Liver (tissue), 9 donors: Measurements from ENCODE around the gene SORL1. TPM values are rescaled to one million over a fixed set of nuclear protein-coding genes. Genes with fewer than 3 reads are reported as not detected.

Experiments used
- DNase-seq: peaks from one replicate; pipeline ENCODE4 v3.0.0-alpha.2; 2017; ENCODE audit warnings: low spot score
- H3K27ac ChIP-seq, 2 donors: one replicate each; pipeline ENCODE4 v1.7.0; 2013; ENCODE audit warnings: inconsistent platforms in 2 of 2, low read length in 2 of 2, control low read depth in 1 of 2, low read depth in 1 of 2, mild to moderate bottlenecking in 1 of 2
- H3K27me3 ChIP-seq, 4 donors: one replicate each; pipeline versions ENCODE4 v1.6.1 to v1.7.0; 2013; ENCODE audit warnings: low read length in 3 of 4, inconsistent platforms in 1 of 4, mild to moderate bottlenecking in 1 of 4, moderate library complexity in 1 of 4; ENCODE audit not compliant: control insufficient read depth in 4 of 4, insufficient read depth in 4 of 4
- H3K36me3 ChIP-seq, 4 donors: one replicate each; pipeline versions ENCODE4 v1.6.1 to v1.7.0; 2013; ENCODE audit warnings: low read length in 3 of 4, mild to moderate bottlenecking in 3 of 4, low read depth in 1 of 4, moderate library complexity in 1 of 4; ENCODE audit not compliant: control insufficient read depth in 4 of 4, insufficient read depth in 3 of 4
- H3K4me1 ChIP-seq, 4 donors: one replicate each; pipeline versions ENCODE4 v1.6.1 to v1.7.0; 2013; ENCODE audit warnings: low read length in 3 of 4, mild to moderate bottlenecking in 3 of 4, moderate library complexity in 1 of 4; ENCODE audit not compliant: control insufficient read depth in 4 of 4, insufficient read depth in 4 of 4
- H3K4me3 ChIP-seq, 3 donors: one replicate each; pipeline versions ENCODE4 v1.6.1 to v1.7.0; 2013; ENCODE audit warnings: low read length in 3 of 3, control low read depth in 1 of 3, low read depth in 1 of 3, mild to moderate bottlenecking in 1 of 3
- H3K9ac ChIP-seq, 2 donors: one replicate each; pipeline ENCODE4 v1.7.0; 2013; ENCODE audit warnings: low read length in 2 of 2, mild to moderate bottlenecking in 2 of 2, moderate library complexity in 2 of 2, control low read depth in 1 of 2, low read depth in 1 of 2
- H3K9me3 ChIP-seq, 4 donors: one replicate each; pipeline versions ENCODE4 v1.6.1 to v1.7.0; 2013; ENCODE audit warnings: low read length in 3 of 4; ENCODE audit not compliant: control insufficient read depth in 4 of 4
- EGR1 ChIP-seq, 2 donors: IDR thresholded peaks; 2 replicates each; pipeline ENCODE4 v1.6.1; 2016 to 2018; ENCODE audit warnings: antibody characterized with exemption in 2 of 2, low read depth in 2 of 2
- FOXA1 ChIP-seq: IDR thresholded peaks from 2 replicates; pipeline ENCODE4 v1.6.1; 2016; ENCODE audit warnings: antibody characterized with exemption
- GABPA ChIP-seq, 2 donors: IDR thresholded peaks in 1 of 2; conservative IDR thresholded peaks in 1 of 2; 2 replicates each; pipeline ENCODE4 v1.6.1; 2016; ENCODE audit warnings: antibody characterized with exemption in 2 of 2, mild to moderate bottlenecking in 1 of 2, moderate library complexity in 1 of 2
- HNF4A ChIP-seq, 2 donors: conservative IDR thresholded peaks; 2 replicates each; pipeline ENCODE4 v1.6.1; 2016; ENCODE audit warnings: antibody characterized with exemption in 2 of 2, mild to moderate bottlenecking in 2 of 2
- HNF4G ChIP-seq: IDR thresholded peaks from 2 replicates; pipeline ENCODE4 v1.6.1; 2016; ENCODE audit warnings: antibody characterized with exemption
- JUND ChIP-seq, 2 donors: IDR thresholded peaks; 2 replicates each; pipeline ENCODE4 v1.6.1; 2016; ENCODE audit warnings: antibody characterized with exemption in 2 of 2
- NR2F2 ChIP-seq: IDR thresholded peaks from 2 replicates; pipeline ENCODE4 v1.6.1; 2016; ENCODE audit warnings: antibody characterized with exemption
- RAD21 ChIP-seq, 2 donors: IDR thresholded peaks; 2 replicates each; pipeline ENCODE4 v1.6.1; 2016; ENCODE audit warnings: antibody characterized with exemption in 2 of 2, mild to moderate bottlenecking in 2 of 2
- RXRA ChIP-seq, 2 donors: IDR thresholded peaks; 2 replicates each; pipeline ENCODE4 v1.6.1; 2017 to 2018; ENCODE audit warnings: antibody characterized with exemption in 2 of 2, mild to moderate bottlenecking in 1 of 2
- SP1 ChIP-seq: IDR thresholded peaks from 2 replicates; pipeline ENCODE4 v1.6.1; 2018; ENCODE audit warnings: antibody characterized with exemption, mild to moderate bottlenecking
- TAF1 ChIP-seq: conservative IDR thresholded peaks from 2 replicates; pipeline ENCODE4 v1.6.1; 2016; ENCODE audit warnings: antibody characterized with exemption, mild to moderate bottlenecking
- YY1 ChIP-seq: IDR thresholded peaks from 2 replicates; pipeline ENCODE4 v1.6.1; 2016; ENCODE audit warnings: antibody characterized with exemption, mild to moderate bottlenecking
- WGBS: extraction: QIAGEN DNeasy Blood & Tissue Kit; methylation state at CpG from one replicate; pipeline ENCODE4 v1.1.7; 2013; 5-methylcytosine and 5-hydroxymethylcytosine counted together
- polyA plus RNA-seq, 2 donors: library from polyadenylated mRNA; stranded (reverse) in 1 of 2; unstranded in 1 of 2; fragments of 200-250 nt in 1 of 2; fragments of >200 nt in 1 of 2; fragmentation: Nextera tagmentation in 1 of 2; extraction: Ambion mirVana in 1 of 2; gene quantifications; one replicate each; pipeline versions ENCODE4 v1.2.1 to v1.2.3, GENCODE V29; 2013 to 2015
- total RNA-seq, 2 donors: library from RNA; depleted of rRNA; stranded (reverse); fragments of >200 nt; gene quantifications; one replicate each; pipeline ENCODE4 v1.2.3, GENCODE V29; 2014
- TF ChIP-seq, protein P1 (sequence below): IDR thresholded peaks from 2 replicates; pipeline ENCODE4 v1.6.1; 2016; ENCODE audit warnings: antibody characterized with exemption
- TF ChIP-seq, protein P2 (sequence below): IDR thresholded peaks from 2 replicates; pipeline ENCODE4 v1.6.1; 2016; ENCODE audit warnings: antibody characterized with exemption, mild to moderate bottlenecking
- donor health status: healthy.
- donor health status: healthy.
- donor health status: healthy.
- donor health status: healthy.
- donor health status: healthy.

Gene SORL1
- total and polyA plus RNA-seq, 4 donors, result 14.6 to 124 (median 25.4) TPM

DNA sequence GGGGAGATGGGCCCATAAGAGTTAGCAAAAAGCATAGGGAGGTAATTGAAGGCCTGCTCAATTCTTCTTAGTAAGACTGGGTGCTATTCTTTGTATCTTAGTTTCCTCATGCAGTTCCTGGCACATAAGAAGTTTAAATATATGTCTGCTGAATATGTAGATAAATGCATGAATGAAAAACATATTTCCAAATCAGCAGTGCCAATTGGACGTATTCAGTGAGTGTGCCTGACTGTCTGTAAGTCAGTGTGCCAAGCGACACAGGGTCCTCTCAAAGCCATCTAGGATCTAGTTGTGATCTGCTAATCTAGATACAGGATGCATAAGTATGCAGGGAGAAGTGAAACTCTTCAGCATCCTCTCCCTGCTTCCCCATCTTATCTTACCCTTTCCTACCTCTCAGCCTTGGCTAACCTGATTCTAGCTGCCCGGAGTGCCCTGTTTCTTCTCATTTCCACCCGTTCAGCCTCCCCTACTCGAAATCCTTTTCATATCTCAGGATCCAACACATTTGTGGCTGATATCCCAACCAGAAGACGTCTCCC is 91.8 kb downstream of the SORL1 start (continued):
- TF ChIP-seq SP1 (no peak), HNF4G (no peak), EGR1 (IDR thresholded peaks at IDR 0.05; ENCODE audit: low read depth in 2 of 2) (no peak)

DNA sequence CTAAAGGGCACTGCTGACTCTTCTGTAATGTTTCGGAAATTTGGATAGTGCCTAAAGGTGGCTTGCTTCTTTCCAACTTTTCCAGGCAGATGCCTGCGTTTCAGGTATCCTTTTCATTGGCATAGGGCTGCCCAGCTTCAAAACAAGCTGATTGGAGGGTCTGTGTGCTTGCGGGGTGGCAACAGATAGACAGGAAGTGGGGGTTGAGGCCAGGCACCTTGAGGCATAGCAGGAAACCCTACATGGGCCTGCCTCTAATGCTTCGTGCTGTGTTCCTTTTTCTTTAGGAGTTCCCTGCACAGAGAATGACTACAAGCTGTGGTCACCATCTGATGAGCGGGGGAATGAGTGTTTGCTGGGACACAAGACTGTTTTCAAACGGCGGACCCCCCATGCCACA is 92.8 kb downstream of the SORL1 start:
- H3K9me3 ChIP-seq, result no peaks in the 10 kb centered on the region
- peaks cover 3 to 44% (median 36%) of the 10 kb centered on the region in 4 donors for H3K36me3 ChIP-seq
- no peaks in the 10 kb centered on the region for H3K4me1 ChIP-seq
- H3K27me3 ChIP-seq, result no peaks in the 10 kb centered on the region
- no peak overlapping the region for H3K4me3 ChIP-seq
- WGBS, result 86% methylated on average over 7 of the region's 7 CpGs
- H3K9ac ChIP-seq, result no peak overlapping the region
- no peak for DNase-seq
- TF ChIP-seq YY1, result no peak
- TF ChIP-seq NR2F2, result no peak
- no peak for TF ChIP-seq GABPA (IDR thresholded peaks at IDR 0.05 in 1 of 2, conservative IDR thresholded peaks at IDR 0.05 in 1 of 2)
- TF ChIP-seq FOXA1, result no peak
- TF ChIP-seq EGR1 (IDR thresholded peaks at IDR 0.05; ENCODE audit: low read depth in 2 of 2), result no peak
- no peak overlapping the region for H3K27ac ChIP-seq

DNA sequence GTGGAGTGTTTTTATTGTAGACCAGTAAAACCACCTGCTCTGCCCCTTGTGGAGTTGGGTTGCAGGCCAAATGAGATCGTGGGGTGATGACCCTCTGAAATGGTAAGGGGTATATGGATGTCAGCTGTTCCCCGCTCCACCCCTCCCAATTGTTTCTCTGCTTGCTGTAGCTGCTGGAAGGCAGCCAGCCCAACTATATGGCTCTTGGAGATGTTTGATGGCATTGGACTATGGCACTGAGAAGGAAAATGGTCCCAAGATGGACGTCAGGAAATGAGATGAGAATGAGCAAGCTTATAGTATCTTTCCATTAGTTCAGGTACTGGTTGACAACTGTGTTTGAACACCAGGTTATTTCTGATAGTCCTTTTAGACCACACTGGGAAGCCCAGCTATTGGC is 95.5 kb downstream of the SORL1 start:
- Histone ChIP-seq H3K4me1 (no peaks in the 10 kb centered on the region), H3K9me3 (no peaks in the 10 kb centered on the region), H3K9ac (no peak overlapping the region), H3K36me3 (peaks cover 0 to 48% (median 38%) of the 10 kb centered on the region in 4 donors), H3K4me3 (no peak overlapping the region), H3K27ac (no peak overlapping the region), H3K27me3 (no peaks in the 10 kb centered on the region)
- 91% methylated on average over 3 of the region's 3 CpGs for WGBS
- no peak for DNase-seq
- TF ChIP-seq NR2F2, result no peak
- no peak for TF ChIP-seq RAD21 (IDR thresholded peaks at IDR 0.05)
- no peak for TF ChIP-seq JUND (IDR thresholded peaks at IDR 0.05)
- TF ChIP-seq, protein P1, sequence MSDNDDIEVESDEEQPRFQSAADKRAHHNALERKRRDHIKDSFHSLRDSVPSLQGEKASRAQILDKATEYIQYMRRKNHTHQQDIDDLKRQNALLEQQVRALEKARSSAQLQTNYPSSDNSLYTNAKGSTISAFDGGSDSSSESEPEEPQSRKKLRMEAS, result no peak
- no peak for TF ChIP-seq TAF1
- TF ChIP-seq, protein P2, sequence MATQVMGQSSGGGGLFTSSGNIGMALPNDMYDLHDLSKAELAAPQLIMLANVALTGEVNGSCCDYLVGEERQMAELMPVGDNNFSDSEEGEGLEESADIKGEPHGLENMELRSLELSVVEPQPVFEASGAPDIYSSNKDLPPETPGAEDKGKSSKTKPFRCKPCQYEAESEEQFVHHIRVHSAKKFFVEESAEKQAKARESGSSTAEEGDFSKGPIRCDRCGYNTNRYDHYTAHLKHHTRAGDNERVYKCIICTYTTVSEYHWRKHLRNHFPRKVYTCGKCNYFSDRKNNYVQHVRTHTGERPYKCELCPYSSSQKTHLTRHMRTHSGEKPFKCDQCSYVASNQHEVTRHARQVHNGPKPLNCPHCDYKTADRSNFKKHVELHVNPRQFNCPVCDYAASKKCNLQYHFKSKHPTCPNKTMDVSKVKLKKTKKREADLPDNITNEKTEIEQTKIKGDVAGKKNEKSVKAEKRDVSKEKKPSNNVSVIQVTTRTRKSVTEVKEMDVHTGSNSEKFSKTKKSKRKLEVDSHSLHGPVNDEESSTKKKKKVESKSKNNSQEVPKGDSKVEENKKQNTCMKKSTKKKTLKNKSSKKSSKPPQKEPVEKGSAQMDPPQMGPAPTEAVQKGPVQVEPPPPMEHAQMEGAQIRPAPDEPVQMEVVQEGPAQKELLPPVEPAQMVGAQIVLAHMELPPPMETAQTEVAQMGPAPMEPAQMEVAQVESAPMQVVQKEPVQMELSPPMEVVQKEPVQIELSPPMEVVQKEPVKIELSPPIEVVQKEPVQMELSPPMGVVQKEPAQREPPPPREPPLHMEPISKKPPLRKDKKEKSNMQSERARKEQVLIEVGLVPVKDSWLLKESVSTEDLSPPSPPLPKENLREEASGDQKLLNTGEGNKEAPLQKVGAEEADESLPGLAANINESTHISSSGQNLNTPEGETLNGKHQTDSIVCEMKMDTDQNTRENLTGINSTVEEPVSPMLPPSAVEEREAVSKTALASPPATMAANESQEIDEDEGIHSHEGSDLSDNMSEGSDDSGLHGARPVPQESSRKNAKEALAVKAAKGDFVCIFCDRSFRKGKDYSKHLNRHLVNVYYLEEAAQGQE, result no peak
- no peak for TF ChIP-seq HNF4A (conservative IDR thresholded peaks at IDR 0.05)
- no peak for TF ChIP-seq EGR1 (IDR thresholded peaks at IDR 0.05; ENCODE audit: low read depth in 2 of 2)
- TF ChIP-seq YY1, result no peak
- TF ChIP-seq HNF4G, result no peak
- no peak for TF ChIP-seq FOXA1
- no peak for TF ChIP-seq RXRA (IDR thresholded peaks at IDR 0.05)
